HG03354 (cell line): Measurements from ENCODE around the gene SENP1.
"Not testable (repeated sequence)": the region's sequence is repeated elsewhere in the genome, so short reads cannot be mapped to it uniquely, and the experiment has no call there.

Experiments used
- ATAC-seq: cut with Tn5 transposase; IDR thresholded peaks from one replicate; pipeline ENCODE4 v1.9.1; 2021; ENCODE audit warnings: mild to moderate bottlenecking; ENCODE audit not compliant: unreplicated experiment, poor library complexity, severe bottlenecking

The SENP1 gene

GRCh38 chr12:48118284-48118871, 12.5 kb upstream of the SENP1 start:
- ATAC-seq, result no peak

GRCh38 chr12:48115957-48116356, 10.1 kb upstream of the SENP1 start:
- ATAC-seq, result no peak

- ATAC-seq, result not testable (repeated sequence)
These were observed 5.4 kb upstream of the SENP1 start for GRCh38 chr12:48111312-48111693.

GRCh38 chr12:48110691-48111311, 4.9 kb upstream of the SENP1 start:
- ATAC-seq, result no peak

GRCh38 chr12:48109424-48109823, 3.5 kb upstream of the SENP1 start:
- ATAC-seq, result no peak

- ATAC-seq, result no peak
These were observed 1.1 kb upstream of the SENP1 start for GRCh38 chr12:48106681-48107613.

- ATAC-seq, result peak; percentile 28
These were observed 485 bp downstream of the SENP1 start for GRCh38 chr12:48105321-48105866.

GRCh38 chr12:48104531-48104930, 1.3 kb downstream of the SENP1 start:
- no peak for ATAC-seq

GRCh38 chr12:48092611-48093010, 13.3 kb downstream of the SENP1 start:
- no peak for ATAC-seq

GRCh38 chr12:48086327-48086726, 19.6 kb downstream of the SENP1 start:
- ATAC-seq, result no peak

GRCh38 chr12:48084841-48085460, 20.9 kb downstream of the SENP1 start:
- ATAC-seq, result no peak

- ATAC-seq, result no peak
These were observed 21.8 kb downstream of the SENP1 start for GRCh38 chr12:48084066-48084465.

GRCh38 chr12:48080821-48081220, 25.1 kb downstream of the SENP1 start:
- no peak for ATAC-seq

- no peak for ATAC-seq
These were observed 25.6 kb downstream of the SENP1 start for GRCh38 chr12:48080285-48080684.

GRCh38 chr12:48078901-48079300, 27.0 kb downstream of the SENP1 start:
- no peak for ATAC-seq

- no peak for ATAC-seq
These were observed 28.8 kb downstream of the SENP1 start for GRCh38 chr12:48077111-48077510.

GRCh38 chr12:48075832-48076231, 30.0 kb downstream of the SENP1 start:
- no peak for ATAC-seq

GRCh38 chr12:48074266-48074665, 31.6 kb downstream of the SENP1 start:
- ATAC-seq, result no peak

- no peak for ATAC-seq
These were observed 33.6 kb downstream of the SENP1 start for GRCh38 chr12:48072266-48072665.

GRCh38 chr12:48071808-48072207, 34.1 kb downstream of the SENP1 start:
- no peak for ATAC-seq
